Epidermal melanocyte (primary cell): ENCODE data around the gene STRN.

Experiments used
- DNase-seq: peaks from one replicate; pipeline ENCODE4 v3.0.0; 2011; ENCODE audit warnings: low spot score; ENCODE audit not compliant: insufficient read length

The STRN gene

DNA sequence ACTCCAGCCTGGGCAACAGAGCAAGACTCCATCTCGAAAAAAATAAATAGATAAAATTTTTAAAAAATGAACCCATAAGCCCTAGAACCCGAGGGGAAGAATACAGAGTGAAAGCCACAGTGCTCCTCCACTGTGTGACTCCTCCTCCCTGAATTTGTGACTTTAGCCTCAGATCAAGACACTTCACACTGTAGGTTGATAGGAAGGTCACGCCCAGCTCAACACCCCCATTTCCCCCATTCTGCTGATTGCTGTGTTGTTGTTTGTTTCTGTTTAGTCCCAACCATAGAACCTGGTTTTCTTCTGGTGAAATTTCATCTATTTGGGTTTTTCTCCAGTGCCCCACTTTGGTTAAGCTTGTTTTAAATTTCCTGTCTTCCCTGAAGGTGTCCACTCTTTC, 167.6 kb downstream of the STRN start:
- DNase-seq: no peak

DNA sequence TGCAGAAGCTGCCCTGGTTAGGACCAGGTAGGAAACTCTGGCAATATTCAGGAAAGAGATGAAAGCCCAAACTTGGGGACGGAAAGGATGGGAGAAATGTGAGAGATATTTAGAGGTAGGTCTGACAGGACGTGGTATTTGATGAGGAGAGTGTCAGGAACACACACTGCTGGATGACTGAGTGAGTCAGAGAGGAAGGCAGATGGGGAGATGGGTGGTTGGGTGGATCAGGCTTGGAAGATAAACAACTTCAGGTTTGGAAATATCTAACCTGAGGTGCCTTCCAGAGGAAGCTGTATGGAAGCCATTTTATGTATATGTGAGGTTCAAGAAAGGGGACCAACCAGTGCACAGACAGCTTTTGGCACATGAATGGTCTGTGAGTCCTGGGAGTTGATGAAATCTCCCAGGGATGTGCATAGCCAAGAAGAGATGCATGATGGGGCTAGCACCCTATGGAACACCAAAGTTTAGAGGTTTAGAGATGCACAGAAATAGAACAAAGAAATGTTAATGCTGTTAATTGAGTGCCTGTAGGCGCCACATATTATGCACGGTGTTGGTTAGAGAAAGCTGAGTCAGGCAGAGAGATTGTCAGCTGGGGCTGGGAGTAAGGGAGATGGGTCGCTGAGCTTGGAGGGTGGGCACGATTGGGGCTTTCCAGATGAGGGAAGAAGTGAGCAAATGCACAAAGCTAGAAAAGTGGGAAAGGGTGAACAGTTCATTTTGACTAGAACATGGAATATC, 168.8 kb downstream of the STRN start:
- DNase-seq: no peak
